ENCODE results near the gene DTX4. TPM values are rescaled to one million over a fixed set of nuclear protein-coding genes. Genes with fewer than 3 reads are reported as not detected.

Gene DTX4
- total RNA-seq, 8 experiments from 2014 or later: 0.15 to 108 (median 41.7) TPM

DNA sequence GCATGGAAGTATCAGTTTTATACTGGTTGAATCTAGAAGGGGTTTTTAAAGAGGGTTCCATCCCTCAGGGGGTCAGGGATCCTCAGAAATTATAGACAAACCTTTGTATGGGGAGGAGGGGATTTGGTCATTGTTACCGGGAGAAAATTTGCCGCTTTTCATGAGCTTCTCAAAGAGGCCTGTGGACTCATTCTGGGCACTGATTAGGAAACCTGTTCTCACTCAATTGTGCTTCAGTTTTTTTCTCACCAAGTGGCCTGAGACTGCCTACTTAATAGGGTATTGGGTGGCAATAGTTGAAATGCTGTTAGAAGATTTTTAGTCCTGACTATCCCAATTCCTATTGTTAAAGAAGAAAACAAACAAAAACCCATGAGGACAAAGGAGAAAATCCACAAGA, 26.8 kb downstream of the DTX4 start:
- no peak for ATAC-seq (replicated peaks in 6 of 8)
- H3K4me3 ChIP-seq: no peak overlapping the region
- in situ Hi-C loops (cut with MboI; ENCODE audit: low pct_unique_long_range_greater_than_20kb in 2 of 9, low sequenced_read_pairs in 9 of 9, unreplicated experiment in 9 of 9): loop anchor here in 3 of 9 experiments (25.0 kb wide), 2 partner anchors 89 to 239 kb away; partner anchors contain the start of genes OR5A1 (in 2 of the 3) and OR5A2 (in 2 of the 3)
- peaks cover 0 to 15% of the 10 kb centered on the region in 2 donors for H3K4me1 ChIP-seq (replicated peaks in 1 of 2)
- 57 to 100% (median 90%) methylated on average over 1 to 2 of the region's 2 CpGs; no CpG with 5 or more reads in 3 of the 10 experiments for WGBS, 10 experiments
- no peak overlapping the region for H3K27ac ChIP-seq

DNA sequence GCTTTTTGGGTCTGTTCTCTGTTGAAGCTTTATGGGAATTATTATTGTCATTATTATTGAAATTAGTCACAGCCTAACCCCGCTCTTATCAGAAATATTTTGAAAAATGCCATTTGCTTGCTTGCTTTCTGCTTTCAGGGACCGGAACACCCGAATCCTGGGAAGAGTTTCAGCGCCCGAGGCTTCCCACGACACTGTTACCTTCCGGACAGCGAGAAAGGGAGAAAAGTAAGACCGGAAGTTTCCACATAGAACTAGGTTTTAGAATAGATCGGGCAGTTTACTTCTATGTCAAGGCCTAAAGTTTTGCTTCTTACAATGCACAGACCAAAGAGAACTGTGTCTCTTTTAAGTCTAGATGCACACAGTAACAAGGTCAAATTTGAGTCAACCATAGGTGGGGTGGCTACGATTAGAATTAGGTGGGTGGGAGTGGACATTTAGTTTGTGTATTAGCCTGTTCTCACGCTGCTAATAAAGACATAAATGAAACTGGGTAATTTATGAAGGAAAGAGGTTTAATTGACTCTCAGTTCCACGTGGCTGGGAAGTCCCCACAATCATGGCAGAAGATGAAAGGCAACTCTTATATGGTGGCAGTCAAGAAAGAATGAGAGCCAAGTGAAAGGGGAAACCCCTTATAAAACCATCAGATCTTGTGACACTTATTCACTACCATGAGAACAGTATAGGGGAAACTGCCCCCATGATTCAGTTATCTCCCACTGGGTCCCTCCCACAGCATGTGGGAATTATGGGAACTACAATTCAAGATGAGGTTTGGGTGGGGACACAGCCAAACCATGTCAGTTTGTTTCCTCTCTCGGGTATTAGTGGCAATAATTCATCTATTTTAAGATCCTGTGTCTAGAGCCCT, 27.9 kb downstream of the DTX4 start:
- 65 to 95% (median 83%) methylated on average over 3 to 13 of the region's 14 CpGs; no CpG with 5 or more reads in 1 of the 10 experiments for WGBS, 10 experiments
- no peak for ATAC-seq (replicated peaks in 6 of 8)
- in situ Hi-C loops (cut with MboI; ENCODE audit: low pct_unique_long_range_greater_than_20kb in 2 of 9, low sequenced_read_pairs in 9 of 9, unreplicated experiment in 9 of 9): loop anchor here in 3 of 9 experiments (25.0 kb wide), 2 partner anchors 88 to 238 kb away; partner anchors contain the start of genes OR5A1 (in 2 of the 3) and OR5A2 (in 2 of the 3)
- Histone ChIP-seq H3K4me1 (replicated peaks in 1 of 2) (peaks cover 0 to 15% of the 10 kb centered on the region in 2 donors), H3K4me3 (no peak overlapping the region), H3K27ac (no peak overlapping the region)

DNA sequence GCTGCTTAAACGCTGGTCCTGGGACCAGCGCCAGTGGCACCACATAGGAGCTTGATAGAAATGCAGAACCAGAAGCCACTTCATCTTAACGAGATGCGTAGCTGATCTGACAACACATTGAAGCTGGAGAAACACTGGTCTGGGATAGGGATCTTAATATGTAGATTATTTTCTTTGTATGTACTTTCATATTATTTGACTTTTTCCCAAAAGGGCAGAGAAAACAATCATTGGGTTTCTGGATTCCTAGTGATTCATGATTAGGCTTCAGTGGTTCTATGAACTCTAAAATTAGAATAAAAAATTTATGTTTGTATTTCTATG, 28.5 kb downstream of the DTX4 start:
- Histone ChIP-seq H3K4me1 (replicated peaks in 1 of 2) (peaks cover 0 to 15% of the 10 kb centered on the region in 2 donors), H3K4me3 (no peak overlapping the region), H3K27ac (no peak overlapping the region)
- no peak for ATAC-seq (replicated peaks in 6 of 8)
- 38 to 100% (median 85%) methylated on average over 1 to 4 of the region's 4 CpGs; no CpG with 5 or more reads in 4 of the 10 experiments for WGBS, 10 experiments
- in situ Hi-C loops (cut with MboI; ENCODE audit: low pct_unique_long_range_greater_than_20kb in 2 of 9, low sequenced_read_pairs in 9 of 9, unreplicated experiment in 9 of 9): no loop called here

- 79 to 100% (median 100%) methylated on average over 1 to 2 of the region's 3 CpGs; no CpG with 5 or more reads in 7 of the 10 experiments for WGBS, 10 experiments
- H3K4me3 ChIP-seq: no peak overlapping the region
- H3K27ac ChIP-seq: no peak overlapping the region
- ATAC-seq (replicated peaks in 6 of 8): no peak
- peaks cover 0 to 15% of the 10 kb centered on the region in 2 donors for H3K4me1 ChIP-seq (replicated peaks in 1 of 2)
- in situ Hi-C loops (cut with MboI; ENCODE audit: low pct_unique_long_range_greater_than_20kb in 2 of 9, low sequenced_read_pairs in 9 of 9, unreplicated experiment in 9 of 9): no loop called here
Observed at GRCh38 chr11:59201353-59201752, 29.4 kb downstream of the DTX4 start.

DNA sequence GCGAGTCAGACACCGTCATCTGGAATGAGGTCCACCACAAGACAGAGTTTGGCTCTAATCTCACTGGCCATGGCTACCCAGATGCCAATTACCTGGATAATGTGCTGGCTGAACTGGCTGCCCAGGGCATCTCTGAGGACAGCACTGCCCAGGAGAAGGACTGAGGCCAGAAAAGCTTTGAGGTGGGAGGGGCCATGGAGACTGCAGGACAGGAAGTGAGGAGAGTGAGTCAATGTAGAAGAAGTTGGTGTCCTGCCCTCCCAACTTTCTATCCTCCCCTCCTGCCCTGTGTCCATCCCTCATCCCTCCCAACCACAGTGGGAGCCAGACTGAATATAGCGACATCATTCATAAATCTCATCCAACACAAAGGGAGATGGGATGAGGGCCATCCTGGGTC, 32.8 kb downstream of the DTX4 start:
- Histone ChIP-seq H3K4me3 (no peak overlapping the region), H3K27ac (no peak overlapping the region), H3K4me1 (replicated peaks in 1 of 2) (peaks cover 0 to 21% of the 10 kb centered on the region in 2 donors)
- in situ Hi-C loops (cut with MboI; ENCODE audit: low pct_unique_long_range_greater_than_20kb in 2 of 9, low sequenced_read_pairs in 9 of 9, unreplicated experiment in 9 of 9): no loop called here
- 67 to 100% (median 90%) methylated on average over 1 to 3 of the region's 3 CpGs; no CpG with 5 or more reads in 6 of the 10 experiments for WGBS, 10 experiments
- ATAC-seq (replicated peaks in 6 of 8): no peak

- 90% methylated on average over 2 of the region's 7 CpGs; no CpG with 5 or more reads in 9 of the 10 experiments for WGBS, 10 experiments
- in situ Hi-C loops (cut with MboI; ENCODE audit: low pct_unique_long_range_greater_than_20kb in 2 of 9, low sequenced_read_pairs in 9 of 9, unreplicated experiment in 9 of 9): no loop called here
- Histone ChIP-seq H3K4me1 (replicated peaks in 1 of 2) (peaks cover 0 to 21% of the 10 kb centered on the region in 2 donors), H3K4me3 (no peak overlapping the region), H3K27ac (no peak overlapping the region)
- ATAC-seq (replicated peaks in 6 of 8): no peak
Observed at GRCh38 chr11:59205648-59206047, 33.7 kb downstream of the DTX4 start.

DNA sequence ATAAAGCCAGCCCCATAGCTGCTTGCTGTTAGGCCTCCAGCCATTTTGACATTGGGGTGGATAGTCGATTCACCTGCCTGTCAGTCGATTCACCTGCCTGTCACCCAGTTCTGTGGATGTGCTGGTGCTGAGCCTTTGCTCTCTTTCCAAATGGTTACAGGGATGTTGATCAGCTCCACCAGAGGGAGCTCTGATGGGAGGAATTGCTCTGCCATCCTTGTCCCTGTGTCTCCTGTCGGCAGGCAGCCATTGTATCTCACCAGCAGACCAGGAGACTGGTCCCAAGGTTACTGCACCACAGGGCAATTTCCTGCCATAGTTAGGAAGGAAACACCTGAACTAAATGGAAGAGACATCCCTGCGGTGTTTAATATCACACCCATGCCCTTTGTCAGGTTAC, 34.7 kb downstream of the DTX4 start:
- WGBS, 10 experiments: 0 to 92% (median 33%) methylated on average over 1 to 4 of the region's 4 CpGs; no CpG with 5 or more reads in 5 of the 10 experiments
- no peak overlapping the region for H3K4me3 ChIP-seq
- H3K27ac ChIP-seq: no peak overlapping the region
- in situ Hi-C loops (cut with MboI; ENCODE audit: low pct_unique_long_range_greater_than_20kb in 2 of 9, low sequenced_read_pairs in 9 of 9, unreplicated experiment in 9 of 9): no loop called here
- peaks cover 0 to 17% of the 10 kb centered on the region in 2 donors for H3K4me1 ChIP-seq (replicated peaks in 1 of 2)
- peak in 5 of 8 experiments; percentile 46 to 88 (median 67) for ATAC-seq (replicated peaks in 6 of 8)

DNA sequence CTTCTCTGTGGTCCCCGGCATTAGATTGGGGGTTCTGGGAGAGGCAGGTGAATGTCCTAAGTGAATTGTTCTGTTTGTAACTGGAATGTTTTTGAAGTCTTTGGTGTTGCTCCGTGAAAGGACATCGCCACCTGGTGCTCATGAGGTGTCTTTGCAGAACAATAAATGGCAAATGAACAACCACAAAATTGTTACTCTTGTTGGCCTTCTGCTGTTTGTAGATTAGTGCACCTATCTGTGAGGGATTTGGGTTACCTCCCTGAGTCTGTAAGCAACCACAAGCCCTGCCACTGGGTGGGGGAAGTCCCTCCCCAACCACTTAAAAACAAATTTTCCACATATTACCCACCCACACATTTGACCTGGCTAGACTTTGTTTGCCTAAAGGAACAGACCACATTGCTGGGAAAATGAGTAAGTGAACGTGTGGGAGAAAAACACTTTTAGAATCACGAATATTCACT, 36.1 kb downstream of the DTX4 start:
- in situ Hi-C loops (cut with MboI; ENCODE audit: low pct_unique_long_range_greater_than_20kb in 2 of 9, low sequenced_read_pairs in 9 of 9, unreplicated experiment in 9 of 9): no loop called here
- Histone ChIP-seq H3K4me1 (replicated peaks in 1 of 2) (peaks cover 0 to 17% of the 10 kb centered on the region in 2 donors), H3K4me3 (no peak overlapping the region), H3K27ac (no peak overlapping the region)
- peak in 5 of 8 experiments; percentile 29 to 53 (median 46) for ATAC-seq (replicated peaks in 6 of 8)
- 0 to 60% (median 33%) methylated on average over 1 to 5 of the region's 5 CpGs; no CpG with 5 or more reads in 1 of the 10 experiments for WGBS, 10 experiments

DNA sequence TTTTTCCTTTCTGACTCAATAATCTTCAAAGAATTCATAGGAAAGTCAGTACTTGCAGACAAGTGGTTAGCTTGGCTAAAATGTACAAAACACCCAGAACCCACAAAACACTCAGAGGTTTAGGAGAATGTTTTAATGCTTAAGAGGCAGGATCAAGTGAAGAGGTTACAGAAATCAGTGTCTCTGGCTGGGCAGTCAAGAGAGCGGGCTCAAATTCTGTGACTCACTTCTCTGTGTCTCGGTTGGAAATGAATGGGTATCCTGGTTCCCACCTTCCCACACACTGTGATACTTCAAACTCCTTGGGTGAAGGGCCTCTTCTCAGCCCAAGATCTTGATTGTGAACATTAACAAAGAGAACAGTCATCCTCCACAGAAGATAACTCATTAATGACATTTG, 37.0 kb downstream of the DTX4 start:
- in situ Hi-C loops (cut with MboI; ENCODE audit: low pct_unique_long_range_greater_than_20kb in 2 of 9, low sequenced_read_pairs in 9 of 9, unreplicated experiment in 9 of 9): no loop called here
- Histone ChIP-seq H3K4me1 (replicated peaks in 1 of 2) (peaks cover 0 to 17% of the 10 kb centered on the region in 2 donors), H3K27ac (no peak overlapping the region), H3K4me3 (no peak overlapping the region)
- ATAC-seq (replicated peaks in 6 of 8): no peak
- 8 to 100% (median 91%) methylated on average over 1 to 2 of the region's 2 CpGs; no CpG with 5 or more reads in 4 of the 10 experiments for WGBS, 10 experiments

- ATAC-seq (replicated peaks in 6 of 8): no peak
- in situ Hi-C loops (cut with MboI; ENCODE audit: low pct_unique_long_range_greater_than_20kb in 2 of 9, low sequenced_read_pairs in 9 of 9, unreplicated experiment in 9 of 9): no loop called here
- no peak overlapping the region for H3K27ac ChIP-seq
- WGBS, 10 experiments: 0 to 100% (median 86%) methylated on average over 1 to 4 of the region's 7 CpGs; no CpG with 5 or more reads in 3 of the 10 experiments
- H3K4me1 ChIP-seq (replicated peaks in 1 of 2): peaks cover 0 to 10% of the 10 kb centered on the region in 2 donors
- no peak overlapping the region for H3K4me3 ChIP-seq
Observed at GRCh38 chr11:59212222-59212621, 40.3 kb downstream of the DTX4 start.

- ATAC-seq (replicated peaks in 6 of 8): peak in 2 of 8 experiments; percentile 62 to 72
- Histone ChIP-seq H3K27ac (no peak within 1 kb of the TSS), H3K4me1 (replicated peaks in 1 of 2) (peaks cover 0 to 2% of the 10 kb centered on the region in 2 donors), H3K4me3 (no peak within 1 kb of the TSS)
- in situ Hi-C loops (cut with MboI; ENCODE audit: low pct_unique_long_range_greater_than_20kb in 2 of 9, low sequenced_read_pairs in 9 of 9, unreplicated experiment in 9 of 9): no loop called here
- WGBS, 10 experiments: 19 to 95% (median 87%) methylated on average over 1 to 7 of the region's 10 CpGs
Observed at GRCh38 chr11:59212744-59213631, 41.1 kb downstream of the DTX4 start, which contains the start of gene MPEG1. Gene MPEG1 (minus strand): TSS chr11:59212927. CDS start chr11:59212865, 62 bp downstream.

DNA sequence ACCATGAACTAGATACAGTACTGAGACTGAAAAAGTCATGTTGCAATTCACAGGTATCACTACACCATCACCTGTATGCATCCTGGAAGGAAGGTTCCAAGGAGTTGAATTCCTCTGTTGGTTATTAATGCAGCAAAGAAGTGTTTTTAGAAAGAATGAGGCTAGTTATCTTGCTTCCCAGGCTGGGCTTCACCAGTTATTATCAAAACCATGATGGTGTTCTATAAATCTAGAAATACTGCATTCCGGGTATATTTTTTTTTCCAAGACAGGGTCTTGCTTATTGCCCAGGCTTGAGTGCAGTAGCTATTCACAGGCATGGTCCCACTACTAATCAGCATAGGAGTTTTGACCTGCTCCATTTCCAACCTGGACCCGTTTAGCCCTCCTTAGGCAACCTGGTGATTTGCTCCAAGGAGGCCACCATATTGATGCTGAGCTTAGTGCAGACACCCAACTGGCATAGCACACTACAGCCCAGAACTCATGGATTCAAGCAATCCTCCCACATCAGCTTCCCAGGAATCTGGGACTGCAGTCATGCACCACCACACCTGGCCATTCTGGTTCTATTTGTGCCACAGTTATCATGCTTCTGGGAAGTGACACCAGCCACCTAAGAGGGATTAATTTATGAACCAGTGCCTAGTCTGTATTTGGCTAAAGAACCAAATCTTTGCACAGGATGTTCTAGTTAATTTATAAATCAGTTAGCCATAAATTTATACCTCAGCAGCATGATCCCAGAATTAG, 42.4 kb downstream of the DTX4 start:
- H3K4me1 ChIP-seq (replicated peaks in 1 of 2): no peaks in the 10 kb centered on the region
- ATAC-seq (replicated peaks in 6 of 8): no peak
- WGBS, 10 experiments: 0 to 100% (median 79%) methylated on average over 1 to 2 of the region's 2 CpGs; no CpG with 5 or more reads in 4 of the 10 experiments
- H3K4me3 ChIP-seq: no peak overlapping the region
- in situ Hi-C loops (cut with MboI; ENCODE audit: low pct_unique_long_range_greater_than_20kb in 2 of 9, low sequenced_read_pairs in 9 of 9, unreplicated experiment in 9 of 9): no loop called here
- no peak overlapping the region for H3K27ac ChIP-seq

All from motor neuron (in vitro differentiated cells).